Activated T-helper 1 cell treated with anti-CD3 and anti-CD28 coated beads, Interleukin-2, amount 50 U/mL, for 16 hours (primary cell): ENCODE results near the gene SRGAP2.
"Not testable (repeated sequence)": the region's sequence is repeated elsewhere in the genome, so short reads cannot be mapped to it uniquely, and the experiment has no call there.

ENCODE experiments used
- DNase-seq, 2 donors: peaks; one replicate each; pipeline ENCODE4 v3.0.0-alpha.2; 2020; ENCODE audit warnings: low read depth in 1 of 2, low spot score in 1 of 2

SRGAP2 gene

GRCh38 chr1:206246129-206246886 lies 43.0 kb downstream of the SRGAP2 start:
- not testable (repeated sequence) for DNase-seq

DNA sequence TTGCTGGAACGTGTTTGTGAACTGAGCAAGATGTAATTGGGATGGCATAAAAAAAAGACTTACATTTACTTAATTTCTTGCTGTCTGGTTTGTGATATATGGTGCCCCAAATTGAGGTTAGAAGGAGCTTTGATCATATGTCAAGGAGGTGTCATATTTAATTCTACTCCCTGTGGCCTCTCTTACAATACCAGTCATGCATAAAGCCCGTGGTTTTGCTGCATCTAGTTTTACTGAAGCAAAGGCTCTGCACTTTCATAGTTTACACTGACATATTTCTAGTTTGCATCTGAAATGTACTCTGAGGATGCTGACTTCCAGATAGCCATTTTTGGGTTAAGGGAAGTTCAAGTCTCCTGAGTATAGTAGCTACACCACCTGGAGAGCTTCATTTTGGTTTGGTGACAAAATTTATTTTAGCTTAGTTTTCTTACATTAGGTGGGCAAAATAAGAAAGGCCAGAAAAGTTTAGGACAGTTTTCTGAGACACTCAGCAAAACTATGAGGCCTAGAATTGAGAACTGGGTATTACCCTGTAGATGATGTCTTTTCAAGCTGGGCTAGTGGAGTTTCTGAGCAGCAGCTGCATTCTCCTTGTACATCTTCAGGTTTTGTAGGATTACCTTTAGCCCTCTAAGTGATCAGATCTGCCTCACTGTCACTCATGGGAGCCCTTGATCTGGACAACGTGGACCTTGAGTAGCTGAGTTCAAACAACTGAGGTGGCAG lies 47.8 kb downstream of the SRGAP2 start:
- not testable (repeated sequence) for DNase-seq

GRCh38 chr1:206252680-206253335 lies 49.5 kb downstream of the SRGAP2 start:
- not testable (repeated sequence) for DNase-seq
